HEK293T (cell line): ENCODE data around the gene XRN2.

ENCODE experiments used
- ARNT ChIP-seq: fragments of 450-650 bp; IDR thresholded peaks from 2 replicates; pipeline ENCODE4 v1.6.1; 2017; ENCODE audit warnings: mild to moderate bottlenecking
- BHLHE40 ChIP-seq: fragments of 450-650 bp; IDR thresholded peaks from 2 replicates; pipeline ENCODE4 v1.6.1; 2016; ENCODE audit warnings: mild to moderate bottlenecking, moderate library complexity, borderline replicate concordance
- FOXA1 ChIP-seq: fragments of 450-650 bp; IDR thresholded peaks from 2 replicates; pipeline ENCODE4 v1.6.1; 2016; ENCODE audit warnings: mild to moderate bottlenecking
- HDGF ChIP-seq: fragments of 450-650 bp; IDR thresholded peaks from 2 replicates; pipeline ENCODE4 v1.6.1; 2017; ENCODE audit warnings: antibody characterized with exemption, borderline replicate concordance
- L3MBTL2 ChIP-seq: fragments of 450-650 bp; conservative IDR thresholded peaks from 2 replicates; pipeline ENCODE4 v1.6.1; 2016; ENCODE audit warnings: mild to moderate bottlenecking
- LEF1 ChIP-seq: fragments of 450-650 bp; IDR thresholded peaks from 2 replicates; pipeline ENCODE4 v1.6.1; 2017; ENCODE audit warnings: mild to moderate bottlenecking, borderline replicate concordance
- NFRKB ChIP-seq: fragments of 450-650 bp; IDR thresholded peaks from 2 replicates; pipeline ENCODE4 v1.6.1; 2016; ENCODE audit warnings: mild to moderate bottlenecking, moderate library complexity
- TARDBP ChIP-seq: fragments of 450-650 bp; IDR thresholded peaks from 2 replicates; pipeline ENCODE4 v1.6.1; 2016
- ZNF384 ChIP-seq: fragments of 450-650 bp; IDR thresholded peaks from 2 replicates; pipeline ENCODE4 v1.6.1; 2016
- TF ChIP-seq, protein P1 (sequence below): fragments of 450-650 bp; IDR thresholded peaks from 2 replicates; pipeline ENCODE4 v1.6.1; 2016

GRCh38 chr20:21309678-21310467, 6.7 kb downstream of the XRN2 start:
- TF ChIP-seq, protein P1, sequence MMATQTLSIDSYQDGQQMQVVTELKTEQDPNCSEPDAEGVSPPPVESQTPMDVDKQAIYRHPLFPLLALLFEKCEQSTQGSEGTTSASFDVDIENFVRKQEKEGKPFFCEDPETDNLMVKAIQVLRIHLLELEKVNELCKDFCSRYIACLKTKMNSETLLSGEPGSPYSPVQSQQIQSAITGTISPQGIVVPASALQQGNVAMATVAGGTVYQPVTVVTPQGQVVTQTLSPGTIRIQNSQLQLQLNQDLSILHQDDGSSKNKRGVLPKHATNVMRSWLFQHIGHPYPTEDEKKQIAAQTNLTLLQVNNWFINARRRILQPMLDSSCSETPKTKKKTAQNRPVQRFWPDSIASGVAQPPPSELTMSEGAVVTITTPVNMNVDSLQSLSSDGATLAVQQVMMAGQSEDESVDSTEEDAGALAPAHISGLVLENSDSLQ = no peak
- no peak for TF ChIP-seq LEF1
- no peak for TF ChIP-seq HDGF
- TF ChIP-seq BHLHE40 = no peak
- no peak for TF ChIP-seq FOXA1
- no peak for TF ChIP-seq TARDBP
- TF ChIP-seq ARNT = no peak
- TF ChIP-seq ZNF384 = no peak
- no peak for TF ChIP-seq NFRKB
- no peak for TF ChIP-seq L3MBTL2
